Measurements from ENCODE around the gene CD209.
"Not testable (repeated sequence)": the region's sequence is repeated elsewhere in the genome, so short reads cannot be mapped to it uniquely, and the experiment has no call there.

Gene CD209, protein sequence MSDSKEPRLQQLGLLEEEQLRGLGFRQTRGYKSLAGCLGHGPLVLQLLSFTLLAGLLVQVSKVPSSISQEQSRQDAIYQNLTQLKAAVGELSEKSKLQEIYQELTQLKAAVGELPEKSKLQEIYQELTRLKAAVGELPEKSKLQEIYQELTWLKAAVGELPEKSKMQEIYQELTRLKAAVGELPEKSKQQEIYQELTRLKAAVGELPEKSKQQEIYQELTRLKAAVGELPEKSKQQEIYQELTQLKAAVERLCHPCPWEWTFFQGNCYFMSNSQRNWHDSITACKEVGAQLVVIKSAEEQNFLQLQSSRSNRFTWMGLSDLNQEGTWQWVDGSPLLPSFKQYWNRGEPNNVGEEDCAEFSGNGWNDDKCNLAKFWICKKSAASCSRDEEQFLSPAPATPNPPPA

DNA sequence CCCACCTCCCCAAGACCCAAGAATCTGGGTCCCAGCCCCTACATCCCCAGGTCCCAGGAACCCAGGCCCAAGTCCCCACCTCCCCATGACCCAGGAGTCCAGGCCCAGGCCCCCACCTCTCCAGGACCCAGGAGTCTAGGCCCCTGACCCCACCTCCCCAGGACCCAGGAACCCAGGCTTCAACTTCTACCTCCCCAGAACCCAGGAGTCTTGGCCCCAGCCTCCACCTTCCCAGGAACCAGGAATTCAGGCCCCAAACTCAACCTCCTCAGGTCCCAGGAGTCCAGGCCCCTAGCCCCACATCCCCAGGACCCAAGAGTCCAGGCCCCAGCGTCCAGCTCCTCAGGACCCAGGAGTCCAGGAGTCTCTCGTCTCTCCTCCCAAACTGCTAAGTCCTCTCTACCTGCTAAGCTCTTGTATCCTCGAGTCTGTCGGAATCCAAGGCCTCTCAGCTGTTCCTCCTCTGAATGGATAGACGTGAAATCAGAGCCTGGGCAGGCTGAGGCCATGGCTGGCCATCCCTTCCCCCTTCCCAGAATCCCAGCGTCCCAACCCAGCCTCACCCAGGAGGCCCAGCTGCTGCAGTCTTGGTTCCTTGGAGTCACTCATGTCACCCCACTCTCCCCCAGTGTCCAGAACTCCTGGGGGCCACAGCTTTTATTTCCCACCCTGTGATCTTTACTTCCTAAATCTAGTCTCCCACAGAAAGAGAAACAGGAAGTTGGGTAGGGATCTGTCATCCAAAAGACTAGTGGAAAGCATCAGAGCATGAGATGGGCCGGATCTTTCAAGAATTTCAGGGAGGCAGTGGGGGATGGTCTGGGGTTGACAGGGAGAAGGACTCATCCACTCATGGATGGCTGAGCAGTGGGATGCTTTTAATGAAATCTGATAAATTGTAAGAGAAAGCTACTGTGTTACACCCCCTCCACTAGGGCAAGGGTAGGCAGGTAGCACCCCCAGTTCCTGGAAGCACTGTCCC lies at the start of gene CD209:
TSS of gene CD209 (minus strand) at position 632 of the 982 bp plus-strand sequence. CDS start at position 609, 23 bp downstream.
- H3K9me3 ChIP-seq (ENCODE audit: control insufficient read depth in 5 of 5, low read length in 5 of 5) = peaks cover 0 to 4% (median 0%) of the 10 kb centered on the region in 5 donors
- no peaks in the 10 kb centered on the region for H3K36me3 ChIP-seq (ENCODE audit: control insufficient read depth in 5 of 5, insufficient read depth in 5 of 5, low read length in 5 of 5)
- H3K4me1 ChIP-seq (ENCODE audit: control insufficient read depth in 5 of 5, insufficient read depth in 5 of 5, low read length in 5 of 5) = peaks cover 0 to 3% (median 0%) of the 10 kb centered on the region in 5 donors
- H3K4me3 ChIP-seq (ENCODE audit: low read depth in 1 of 5, low read length in 5 of 5) = peak within 1 kb of the TSS; percentile 16 to 44 (median 34)
- no peak within 1 kb of the TSS for H3K27ac ChIP-seq (ENCODE audit: low read depth, low read length)
- H3K9ac ChIP-seq (ENCODE audit: low read length in 5 of 5) = peak within 1 kb of the TSS in 2 of 5 donors; percentile 46 to 59
- peaks cover 0 to 15% (median 7%) of the 10 kb centered on the region in 5 donors for H3K27me3 ChIP-seq (ENCODE audit: control insufficient read depth in 5 of 5, insufficient read depth in 4 of 5, low read length in 5 of 5)

DNA sequence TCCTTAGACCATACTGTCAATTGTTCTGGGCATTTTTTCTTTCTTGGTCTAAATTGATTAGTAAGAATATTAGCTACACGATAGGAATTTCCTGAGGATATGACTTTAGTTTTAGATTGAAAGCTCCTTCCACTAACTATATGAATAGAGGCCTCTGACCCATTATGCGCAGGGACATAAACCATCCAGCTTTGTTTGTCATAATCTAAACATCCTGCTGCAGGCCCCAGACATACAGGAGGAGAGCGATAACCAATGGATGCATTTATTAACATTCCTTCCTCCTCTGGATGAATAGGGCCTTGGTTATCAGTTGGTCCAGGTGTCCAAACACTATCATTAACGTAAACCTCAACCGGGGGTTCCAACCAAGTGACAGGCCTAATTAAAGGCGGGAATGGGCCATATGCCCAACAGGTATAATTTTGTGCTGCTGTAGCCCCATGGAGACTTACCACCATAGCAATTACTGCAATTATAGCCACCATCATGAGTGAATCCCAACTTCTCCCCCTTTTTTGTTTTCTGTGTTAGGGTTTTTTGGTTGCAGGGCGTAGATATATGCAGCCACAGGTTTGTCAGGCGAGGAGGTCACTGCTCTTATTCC lies 48.3 kb upstream of the CD209 start:
- no peak overlapping the region for H3K4me3 ChIP-seq (ENCODE audit: low read depth in 1 of 5, low read length in 5 of 5)
- peaks cover 0 to 6% (median 0%) of the 10 kb centered on the region in 5 donors for H3K9me3 ChIP-seq (ENCODE audit: control insufficient read depth in 5 of 5, low read length in 5 of 5)
- no peak overlapping the region for H3K9ac ChIP-seq (ENCODE audit: low read length in 5 of 5)
- H3K4me1 ChIP-seq (ENCODE audit: control insufficient read depth in 5 of 5, insufficient read depth in 5 of 5, low read length in 5 of 5) = peaks cover 0 to 7% (median 4%) of the 10 kb centered on the region in 5 donors
- H3K27ac ChIP-seq (ENCODE audit: low read depth, low read length) = no peak overlapping the region
- H3K27me3 ChIP-seq (ENCODE audit: control insufficient read depth in 5 of 5, insufficient read depth in 4 of 5, low read length in 5 of 5) = peaks cover 0 to 9% (median 4%) of the 10 kb centered on the region in 5 donors
- H3K36me3 ChIP-seq (ENCODE audit: control insufficient read depth in 5 of 5, insufficient read depth in 5 of 5, low read length in 5 of 5) = peaks cover 0 to 4% (median 0%) of the 10 kb centered on the region in 5 donors

DNA sequence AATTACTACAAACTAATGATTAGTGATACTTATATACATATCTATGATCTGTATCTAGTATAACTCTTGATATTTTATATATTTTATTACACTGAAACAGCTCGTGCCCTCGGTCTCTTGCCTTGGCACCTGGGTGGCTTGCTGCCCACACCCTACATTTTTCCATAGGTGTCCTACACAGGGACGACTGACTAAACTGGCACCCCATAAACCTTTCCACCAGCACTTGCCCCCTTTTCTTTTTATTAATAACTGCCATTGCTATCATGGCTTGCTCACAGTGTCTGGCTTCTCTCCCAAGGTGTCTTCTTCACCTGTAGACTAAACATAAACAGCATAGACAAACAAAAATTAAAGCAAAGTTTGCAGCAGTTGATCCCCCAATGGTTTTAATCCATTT lies 46.2 kb upstream of the CD209 start:
- peaks cover 0 to 4% (median 0%) of the 10 kb centered on the region in 5 donors for H3K36me3 ChIP-seq (ENCODE audit: control insufficient read depth in 5 of 5, insufficient read depth in 5 of 5, low read length in 5 of 5)
- H3K9me3 ChIP-seq (ENCODE audit: control insufficient read depth in 5 of 5, low read length in 5 of 5) = peaks cover 0 to 6% (median 0%) of the 10 kb centered on the region in 5 donors
- H3K4me3 ChIP-seq (ENCODE audit: low read depth in 1 of 5, low read length in 5 of 5) = no peak overlapping the region
- H3K27ac ChIP-seq (ENCODE audit: low read depth, low read length) = no peak overlapping the region
- H3K9ac ChIP-seq (ENCODE audit: low read length in 5 of 5) = no peak overlapping the region
- peaks cover 5 to 19% (median 13%) of the 10 kb centered on the region in 5 donors for H3K27me3 ChIP-seq (ENCODE audit: control insufficient read depth in 5 of 5, insufficient read depth in 4 of 5, low read length in 5 of 5)
- peaks cover 0 to 7% (median 0%) of the 10 kb centered on the region in 5 donors for H3K4me1 ChIP-seq (ENCODE audit: control insufficient read depth in 5 of 5, insufficient read depth in 5 of 5, low read length in 5 of 5)

DNA sequence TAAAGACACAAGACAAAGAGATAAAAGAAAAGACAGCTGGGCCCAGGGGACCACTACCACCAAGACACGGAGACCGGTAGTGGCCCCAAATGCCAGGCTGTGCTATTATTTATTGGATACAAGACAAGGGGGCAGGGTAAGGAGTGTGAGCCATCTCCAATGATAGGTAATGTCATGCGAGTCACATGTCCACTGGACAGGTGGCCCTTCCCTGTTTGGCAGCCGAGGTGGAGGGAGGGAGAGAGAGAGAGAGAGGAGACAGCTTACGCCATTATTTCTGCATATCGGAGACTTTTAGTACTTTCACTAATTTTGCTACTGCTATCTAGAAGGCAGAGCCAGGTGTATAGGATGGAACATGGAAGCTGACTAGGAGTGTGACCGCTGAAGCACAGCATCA lies 45.4 kb upstream of the CD209 start:
- not testable (repeated sequence) for H3K9me3 ChIP-seq (ENCODE audit: control insufficient read depth in 5 of 5, low read length in 5 of 5); H3K4me3 ChIP-seq (ENCODE audit: low read depth in 1 of 5, low read length in 5 of 5); H3K36me3 ChIP-seq (ENCODE audit: control insufficient read depth in 5 of 5, insufficient read depth in 5 of 5, low read length in 5 of 5); H3K27ac ChIP-seq (ENCODE audit: low read depth, low read length); H3K4me1 ChIP-seq (ENCODE audit: control insufficient read depth in 5 of 5, insufficient read depth in 5 of 5, low read length in 5 of 5); H3K9ac ChIP-seq (ENCODE audit: low read length in 5 of 5)
- peaks cover 12 to 23% (median 20%) of the 10 kb centered on the region in 5 donors for H3K27me3 ChIP-seq (ENCODE audit: control insufficient read depth in 5 of 5, insufficient read depth in 4 of 5, low read length in 5 of 5)

DNA sequence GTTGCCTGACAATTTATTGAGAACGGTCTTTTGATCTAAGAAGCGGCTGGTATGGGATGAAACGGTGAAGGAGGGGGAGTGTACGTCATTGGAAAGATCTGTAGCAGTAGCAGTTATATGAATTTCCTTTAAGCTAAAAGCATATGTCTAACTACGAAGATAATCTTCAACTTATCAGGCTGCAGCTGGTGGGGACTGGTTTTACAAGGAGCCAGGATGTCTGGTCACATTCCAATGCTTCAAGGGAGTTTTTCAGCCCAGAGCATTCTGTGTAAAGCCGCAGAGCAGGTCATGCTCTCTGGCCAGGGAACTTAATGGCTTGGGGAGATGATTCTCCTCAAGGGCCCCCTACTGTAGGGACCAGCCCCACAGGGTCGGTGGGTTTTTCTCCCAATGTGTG lies 44.9 kb upstream of the CD209 start:
- Histone ChIP-seq H3K4me3 (ENCODE audit: low read depth in 1 of 5, low read length in 5 of 5) (no peak overlapping the region), H3K36me3 (ENCODE audit: control insufficient read depth in 5 of 5, insufficient read depth in 5 of 5, low read length in 5 of 5) (peaks cover 0 to 4% (median 0%) of the 10 kb centered on the region in 5 donors), H3K9me3 (ENCODE audit: control insufficient read depth in 5 of 5, low read length in 5 of 5) (peaks cover 0 to 6% (median 0%) of the 10 kb centered on the region in 5 donors), H3K27me3 (ENCODE audit: control insufficient read depth in 5 of 5, insufficient read depth in 4 of 5, low read length in 5 of 5) (peaks cover 16 to 27% (median 23%) of the 10 kb centered on the region in 5 donors), H3K9ac (ENCODE audit: low read length in 5 of 5) (no peak overlapping the region), H3K4me1 (ENCODE audit: control insufficient read depth in 5 of 5, insufficient read depth in 5 of 5, low read length in 5 of 5) (peaks cover 0 to 7% (median 0%) of the 10 kb centered on the region in 5 donors), H3K27ac (ENCODE audit: low read depth, low read length) (no peak overlapping the region)

DNA sequence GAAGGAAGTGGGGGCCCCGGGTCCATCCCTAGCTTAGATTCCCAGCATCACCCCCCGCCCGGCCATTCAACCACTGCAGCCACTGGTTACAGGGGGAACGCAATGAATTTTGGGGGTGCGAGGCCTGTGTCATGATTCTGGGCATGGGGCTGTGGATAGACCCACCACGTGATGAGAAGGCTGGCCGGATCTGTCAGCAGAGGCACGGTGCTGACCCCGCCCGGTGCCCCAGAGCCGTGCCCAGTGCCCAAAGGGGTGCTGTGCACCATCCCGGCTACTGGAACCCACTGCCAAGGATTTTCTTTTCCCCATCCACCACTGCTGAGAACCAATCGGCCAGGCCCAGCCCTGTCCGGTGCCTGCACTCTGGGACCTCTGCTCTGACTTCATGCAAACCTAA lies 43.1 kb upstream of the CD209 start:
- peaks cover 0 to 6% (median 0%) of the 10 kb centered on the region in 5 donors for H3K9me3 ChIP-seq (ENCODE audit: control insufficient read depth in 5 of 5, low read length in 5 of 5)
- H3K9ac ChIP-seq (ENCODE audit: low read length in 5 of 5) = no peak overlapping the region
- H3K4me1 ChIP-seq (ENCODE audit: control insufficient read depth in 5 of 5, insufficient read depth in 5 of 5, low read length in 5 of 5) = peaks cover 0 to 7% (median 0%) of the 10 kb centered on the region in 5 donors
- H3K4me3 ChIP-seq (ENCODE audit: low read depth in 1 of 5, low read length in 5 of 5) = no peak overlapping the region
- peaks cover 21 to 32% (median 28%) of the 10 kb centered on the region in 5 donors for H3K27me3 ChIP-seq (ENCODE audit: control insufficient read depth in 5 of 5, insufficient read depth in 4 of 5, low read length in 5 of 5)
- peaks cover 0 to 4% (median 0%) of the 10 kb centered on the region in 5 donors for H3K36me3 ChIP-seq (ENCODE audit: control insufficient read depth in 5 of 5, insufficient read depth in 5 of 5, low read length in 5 of 5)
- H3K27ac ChIP-seq (ENCODE audit: low read depth, low read length) = no peak overlapping the region

DNA sequence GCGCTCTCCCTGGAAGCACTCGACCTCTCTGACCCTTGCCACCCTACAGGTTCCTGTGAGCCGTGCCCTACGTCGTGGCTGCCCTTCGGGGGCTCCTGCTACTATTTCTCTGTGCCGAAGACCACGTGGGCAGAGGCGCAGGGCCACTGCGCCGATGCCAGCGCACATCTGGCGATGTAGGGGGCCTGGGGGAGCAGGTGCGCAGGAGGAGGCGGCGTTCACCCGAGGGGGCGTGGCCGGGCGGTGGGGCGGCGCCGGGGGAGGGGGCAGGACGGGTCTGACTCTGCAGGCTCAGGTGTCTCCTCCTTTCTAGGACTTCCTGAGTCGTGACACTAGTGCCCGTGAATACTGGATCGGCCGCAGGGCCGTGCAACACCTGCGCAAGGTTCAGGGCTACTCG lies 42.1 kb upstream of the CD209 start:
- no peak overlapping the region for H3K9ac ChIP-seq (ENCODE audit: low read length in 5 of 5)
- peaks cover 0 to 7% (median 0%) of the 10 kb centered on the region in 5 donors for H3K4me1 ChIP-seq (ENCODE audit: control insufficient read depth in 5 of 5, insufficient read depth in 5 of 5, low read length in 5 of 5)
- H3K27ac ChIP-seq (ENCODE audit: low read depth, low read length) = no peak overlapping the region
- H3K36me3 ChIP-seq (ENCODE audit: control insufficient read depth in 5 of 5, insufficient read depth in 5 of 5, low read length in 5 of 5) = peaks cover 0 to 4% (median 0%) of the 10 kb centered on the region in 5 donors
- H3K9me3 ChIP-seq (ENCODE audit: control insufficient read depth in 5 of 5, low read length in 5 of 5) = peaks cover 0 to 6% (median 2%) of the 10 kb centered on the region in 5 donors
- H3K27me3 ChIP-seq (ENCODE audit: control insufficient read depth in 5 of 5, insufficient read depth in 4 of 5, low read length in 5 of 5) = peaks cover 21 to 32% (median 28%) of the 10 kb centered on the region in 5 donors
- peak overlapping the region in 1 of 5 donors; percentile 46 for H3K4me3 ChIP-seq (ENCODE audit: low read depth in 1 of 5, low read length in 5 of 5)

DNA sequence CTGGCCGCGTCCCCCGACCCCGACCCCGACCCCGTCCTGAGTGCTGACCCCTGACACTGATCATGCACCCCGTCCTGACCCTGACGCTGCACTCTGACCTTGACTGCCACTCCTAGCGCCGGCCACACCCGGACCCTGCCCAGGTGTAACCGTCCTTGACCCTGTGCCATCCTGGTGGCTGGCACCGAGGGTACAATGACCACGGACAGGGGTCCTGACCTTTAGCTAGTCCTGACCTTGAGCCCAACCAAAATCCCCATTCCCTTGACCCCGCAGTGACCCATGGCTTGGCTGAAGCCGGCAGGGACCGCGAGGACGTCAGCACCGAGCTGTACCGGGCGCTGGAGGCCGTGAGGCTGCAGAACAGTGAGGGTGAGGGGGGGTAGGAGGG lies 41.6 kb upstream of the CD209 start:
- Histone ChIP-seq H3K27me3 (ENCODE audit: control insufficient read depth in 5 of 5, insufficient read depth in 4 of 5, low read length in 5 of 5) (peaks cover 21 to 36% (median 28%) of the 10 kb centered on the region in 5 donors), H3K9me3 (ENCODE audit: control insufficient read depth in 5 of 5, low read length in 5 of 5) (peaks cover 0 to 7% (median 2%) of the 10 kb centered on the region in 5 donors), H3K36me3 (ENCODE audit: control insufficient read depth in 5 of 5, insufficient read depth in 5 of 5, low read length in 5 of 5) (peaks cover 0 to 4% (median 0%) of the 10 kb centered on the region in 5 donors), H3K4me3 (ENCODE audit: low read depth in 1 of 5, low read length in 5 of 5) (peak overlapping the region in 2 of 5 donors; percentile 3 to 46), H3K4me1 (ENCODE audit: control insufficient read depth in 5 of 5, insufficient read depth in 5 of 5, low read length in 5 of 5) (peaks cover 0 to 9% (median 0%) of the 10 kb centered on the region in 5 donors), H3K9ac (ENCODE audit: low read length in 5 of 5) (no peak overlapping the region), H3K27ac (ENCODE audit: low read depth, low read length) (no peak overlapping the region)

DNA sequence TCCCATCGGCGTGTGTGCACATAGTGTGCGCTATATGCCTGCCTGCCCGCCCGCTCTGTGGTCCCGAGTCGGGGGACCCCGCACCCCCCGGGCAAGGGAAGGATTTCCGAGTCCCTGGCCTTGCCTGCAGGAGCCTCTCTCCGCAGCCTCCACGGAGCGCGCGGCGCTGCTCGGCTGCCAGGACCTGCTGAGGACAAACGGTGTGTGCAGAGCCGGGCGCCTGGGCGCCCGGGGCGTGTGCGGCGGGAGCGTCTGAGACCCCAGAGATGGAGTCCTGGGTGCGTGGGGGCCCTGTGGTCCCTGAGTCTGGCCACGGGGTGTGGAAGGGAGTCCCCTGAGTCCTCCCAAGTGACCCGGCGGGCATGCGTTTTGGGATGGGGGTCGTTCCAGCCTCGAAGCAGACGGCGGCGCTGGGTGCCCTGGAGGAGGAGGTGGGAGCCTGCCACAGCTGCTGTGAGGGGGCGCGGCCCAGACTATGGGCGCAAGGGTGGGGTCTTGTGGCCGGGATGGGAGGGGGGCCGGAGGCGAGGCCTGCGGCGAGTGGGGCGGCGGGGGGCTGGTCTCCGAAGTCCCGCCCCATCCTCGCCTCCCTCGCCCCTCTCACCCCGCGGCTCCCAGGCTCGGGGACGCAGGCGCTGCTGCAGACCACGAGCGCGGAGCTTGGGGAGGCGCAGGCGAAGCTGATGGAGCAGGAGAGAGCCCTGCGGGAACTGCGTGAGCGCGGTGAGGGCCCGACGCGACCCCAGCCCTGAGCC lies 41.0 kb upstream of the CD209 start:
- Histone ChIP-seq H3K4me1 (ENCODE audit: control insufficient read depth in 5 of 5, insufficient read depth in 5 of 5, low read length in 5 of 5) (peaks cover 0 to 13% (median 4%) of the 10 kb centered on the region in 5 donors), H3K27ac (ENCODE audit: low read depth, low read length) (no peak overlapping the region), H3K9me3 (ENCODE audit: control insufficient read depth in 5 of 5, low read length in 5 of 5) (peaks cover 2 to 7% (median 3%) of the 10 kb centered on the region in 5 donors), H3K4me3 (ENCODE audit: low read depth in 1 of 5, low read length in 5 of 5) (peak overlapping the region in 4 of 5 donors; percentile 12 to 63 (median 42)), H3K27me3 (ENCODE audit: control insufficient read depth in 5 of 5, insufficient read depth in 4 of 5, low read length in 5 of 5) (peaks cover 26 to 38% (median 32%) of the 10 kb centered on the region in 5 donors), H3K36me3 (ENCODE audit: control insufficient read depth in 5 of 5, insufficient read depth in 5 of 5, low read length in 5 of 5) (peaks cover 0 to 4% (median 0%) of the 10 kb centered on the region in 5 donors), H3K9ac (ENCODE audit: low read length in 5 of 5) (no peak overlapping the region)

Data from subcutaneous abdominal adipose tissue (tissue), 5 donors.